HUES6 (cell line): Measurements from ENCODE around the gene KCNMB1.

Experiments used
- H3K27ac ChIP-seq: 2 replicates; pipeline ENCODE4 v1.7.0; 2013; ENCODE audit warnings: low read depth, mild to moderate bottlenecking, low read length, inconsistent platforms
- H3K27me3 ChIP-seq: 2 replicates; pipeline ENCODE4 v1.6.1; 2013; ENCODE audit warnings: low read length; ENCODE audit not compliant: control insufficient read depth, insufficient read depth
- H3K36me3 ChIP-seq: 2 replicates; pipeline ENCODE4 v1.6.1; 2013; ENCODE audit warnings: low read length; ENCODE audit not compliant: control insufficient read depth, insufficient read depth
- H3K4me1 ChIP-seq: 2 replicates; pipeline ENCODE4 v1.6.1; 2013; ENCODE audit warnings: low read length; ENCODE audit not compliant: control insufficient read depth, insufficient read depth
- H3K4me3 ChIP-seq: 2 replicates; pipeline ENCODE4 v1.5.1; 2013; ENCODE audit warnings: low read depth, low read length
- H3K9ac ChIP-seq: one replicate; pipeline ENCODE4 v1.6.1; 2013; ENCODE audit warnings: mild to moderate bottlenecking, low read length
- H3K9me3 ChIP-seq: 2 replicates; pipeline ENCODE4 v1.6.1; 2013; ENCODE audit warnings: low read depth, low read length; ENCODE audit not compliant: control insufficient read depth, insufficient read depth

Gene KCNMB1

DNA sequence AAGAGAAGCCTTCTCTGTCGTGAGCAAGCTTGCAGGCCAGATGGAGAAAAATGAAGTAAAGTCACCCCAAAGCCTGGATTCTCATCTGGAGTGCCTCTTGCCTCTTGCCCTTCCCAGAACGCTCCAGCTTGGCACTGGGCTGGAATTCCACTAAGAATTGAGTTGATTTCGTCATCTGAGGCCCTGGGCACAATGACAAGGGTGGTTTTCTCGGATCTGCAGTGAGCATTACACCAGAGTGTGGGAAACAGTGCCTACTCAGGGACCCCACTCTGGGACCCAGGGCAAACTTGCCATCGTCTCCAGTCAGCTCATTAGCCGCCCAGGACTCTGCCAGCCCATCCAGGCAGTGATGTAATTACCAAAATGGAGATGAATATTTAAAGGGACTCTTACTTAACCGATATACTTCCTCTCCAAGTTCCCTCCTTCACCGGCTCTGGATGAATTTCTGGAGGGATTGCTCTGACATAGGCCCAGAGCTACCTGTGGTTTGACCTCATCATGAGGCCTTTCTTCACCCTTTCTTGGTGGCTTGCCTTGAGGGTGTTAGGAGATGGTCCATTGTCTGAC lies 46.9 kb downstream of the KCNMB1 start:
- H3K9ac ChIP-seq = no peak overlapping the region
- peaks cover 22% of the 10 kb centered on the region for H3K9me3 ChIP-seq
- no peaks in the 10 kb centered on the region for H3K36me3 ChIP-seq
- H3K4me3 ChIP-seq = no peak overlapping the region
- peaks cover 10% of the 10 kb centered on the region for H3K4me1 ChIP-seq
- H3K27ac ChIP-seq = no peak overlapping the region
- no peaks in the 10 kb centered on the region for H3K27me3 ChIP-seq

DNA sequence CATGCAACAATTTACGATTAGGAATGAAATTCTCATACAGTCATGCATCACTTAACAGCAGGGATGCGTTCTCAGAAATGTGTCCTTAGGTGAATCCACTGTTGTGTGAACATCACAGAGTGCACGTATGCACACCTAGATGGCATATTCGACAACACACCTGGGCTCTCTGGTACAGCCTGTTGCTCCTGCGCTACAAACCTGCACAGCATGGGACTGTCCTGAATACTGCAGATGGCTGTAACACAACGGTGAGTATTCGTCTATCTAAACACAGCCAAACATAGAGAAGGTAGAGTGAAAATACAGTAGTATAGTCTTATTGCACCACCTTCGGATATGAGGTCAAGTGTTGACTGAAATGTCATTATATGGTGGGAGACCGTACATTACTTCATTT lies 47.6 kb downstream of the KCNMB1 start:
- Histone ChIP-seq H3K4me1 (peaks cover 16% of the 10 kb centered on the region), H3K9ac (no peak overlapping the region), H3K9me3 (peaks cover 22% of the 10 kb centered on the region), H3K27ac (no peak overlapping the region), H3K4me3 (no peak overlapping the region), H3K27me3 (no peaks in the 10 kb centered on the region), H3K36me3 (no peaks in the 10 kb centered on the region)

DNA sequence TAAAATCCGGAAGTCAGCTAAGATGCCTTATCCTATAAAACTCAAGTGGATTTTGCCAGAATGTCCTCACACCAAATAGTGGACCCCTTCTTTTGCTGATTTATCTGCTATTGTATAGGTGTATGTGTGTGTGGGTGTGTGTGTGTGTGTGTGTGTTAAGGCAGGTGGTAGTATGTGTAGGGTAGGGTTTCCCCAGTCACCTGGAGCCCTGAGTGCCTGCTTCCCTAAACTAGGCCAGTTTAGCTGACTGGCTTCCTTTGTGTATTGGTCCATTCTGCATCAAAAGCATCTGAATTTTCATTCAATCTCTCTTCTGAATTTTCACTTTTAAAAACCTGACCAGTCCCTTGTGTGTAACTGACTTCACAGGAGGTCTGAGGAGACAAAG lies 49.4 kb downstream of the KCNMB1 start:
- Histone ChIP-seq H3K9ac (no peak overlapping the region), H3K4me1 (peaks cover 20% of the 10 kb centered on the region), H3K9me3 (peaks cover 18% of the 10 kb centered on the region), H3K36me3 (no peaks in the 10 kb centered on the region), H3K4me3 (no peak overlapping the region), H3K27me3 (no peaks in the 10 kb centered on the region), H3K27ac (no peak overlapping the region)

DNA sequence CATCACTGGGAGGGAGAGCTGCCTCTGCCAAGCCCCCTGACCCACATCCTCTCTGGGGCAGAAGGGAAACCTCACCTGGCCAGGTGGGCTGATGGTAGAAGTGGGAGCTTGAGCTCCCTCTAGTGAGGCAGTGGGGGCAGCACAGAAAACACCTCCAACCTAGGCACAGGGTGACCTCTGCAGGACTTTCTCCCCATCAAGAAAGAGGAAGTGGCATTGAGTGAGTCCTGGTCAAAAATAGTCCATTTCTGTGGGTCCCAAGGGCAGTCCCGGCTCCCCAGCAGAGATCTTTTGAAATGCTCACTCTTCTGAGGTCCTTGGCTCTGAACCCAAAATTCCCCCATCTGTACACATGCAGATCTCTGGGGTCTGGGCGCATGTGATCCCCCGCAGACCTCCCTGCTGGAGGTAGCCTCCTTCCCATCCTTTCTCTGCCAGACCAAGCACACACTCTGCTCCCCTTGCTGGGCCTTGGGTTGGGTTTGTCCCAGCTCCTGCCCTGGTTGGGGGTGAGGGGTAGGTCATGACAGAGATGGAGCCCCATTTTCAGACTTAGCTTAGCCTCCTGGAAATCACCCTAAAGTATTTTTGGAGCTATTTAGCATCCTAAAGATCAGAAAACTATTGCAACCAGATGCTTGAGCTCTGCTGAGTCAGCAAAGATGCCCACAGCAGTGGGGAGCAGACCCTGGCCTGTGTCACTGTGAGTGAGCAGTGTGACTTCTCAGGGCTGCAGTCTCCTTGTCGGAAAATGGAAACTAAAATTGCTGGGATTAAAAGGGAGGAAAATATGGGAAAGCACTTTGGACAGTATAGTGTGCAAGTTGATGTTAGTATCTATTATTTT lies 50.0 kb downstream of the KCNMB1 start:
- no peak overlapping the region for H3K9ac ChIP-seq
- H3K4me1 ChIP-seq = peaks cover 25% of the 10 kb centered on the region
- no peaks in the 10 kb centered on the region for H3K36me3 ChIP-seq
- no peak overlapping the region for H3K27ac ChIP-seq
- no peaks in the 10 kb centered on the region for H3K27me3 ChIP-seq
- no peak overlapping the region for H3K4me3 ChIP-seq
- H3K9me3 ChIP-seq = peaks cover 16% of the 10 kb centered on the region

DNA sequence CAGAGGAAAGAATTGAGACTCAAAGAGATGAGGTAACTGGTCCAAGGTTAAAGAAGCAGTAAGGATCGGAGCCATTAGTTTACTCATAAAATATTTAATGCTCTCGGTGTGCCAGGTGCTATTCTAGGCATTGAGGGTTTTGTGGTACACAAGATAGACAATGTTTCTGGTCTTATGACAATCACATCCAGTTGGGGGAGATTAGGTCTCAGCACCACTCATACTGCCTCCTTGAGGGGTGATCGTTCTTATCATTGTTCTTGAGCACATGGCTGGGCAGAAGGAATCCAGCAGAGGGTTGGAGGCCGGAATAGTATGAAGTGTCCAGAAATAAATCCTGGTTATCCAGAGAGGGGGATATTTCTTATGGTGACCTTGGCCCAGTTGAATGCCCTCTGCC lies 50.9 kb downstream of the KCNMB1 start:
- H3K9ac ChIP-seq = no peak overlapping the region
- H3K9me3 ChIP-seq = peaks cover 16% of the 10 kb centered on the region
- H3K4me3 ChIP-seq = no peak overlapping the region
- H3K4me1 ChIP-seq = peaks cover 34% of the 10 kb centered on the region
- H3K27me3 ChIP-seq = no peaks in the 10 kb centered on the region
- no peak overlapping the region for H3K27ac ChIP-seq
- no peaks in the 10 kb centered on the region for H3K36me3 ChIP-seq

DNA sequence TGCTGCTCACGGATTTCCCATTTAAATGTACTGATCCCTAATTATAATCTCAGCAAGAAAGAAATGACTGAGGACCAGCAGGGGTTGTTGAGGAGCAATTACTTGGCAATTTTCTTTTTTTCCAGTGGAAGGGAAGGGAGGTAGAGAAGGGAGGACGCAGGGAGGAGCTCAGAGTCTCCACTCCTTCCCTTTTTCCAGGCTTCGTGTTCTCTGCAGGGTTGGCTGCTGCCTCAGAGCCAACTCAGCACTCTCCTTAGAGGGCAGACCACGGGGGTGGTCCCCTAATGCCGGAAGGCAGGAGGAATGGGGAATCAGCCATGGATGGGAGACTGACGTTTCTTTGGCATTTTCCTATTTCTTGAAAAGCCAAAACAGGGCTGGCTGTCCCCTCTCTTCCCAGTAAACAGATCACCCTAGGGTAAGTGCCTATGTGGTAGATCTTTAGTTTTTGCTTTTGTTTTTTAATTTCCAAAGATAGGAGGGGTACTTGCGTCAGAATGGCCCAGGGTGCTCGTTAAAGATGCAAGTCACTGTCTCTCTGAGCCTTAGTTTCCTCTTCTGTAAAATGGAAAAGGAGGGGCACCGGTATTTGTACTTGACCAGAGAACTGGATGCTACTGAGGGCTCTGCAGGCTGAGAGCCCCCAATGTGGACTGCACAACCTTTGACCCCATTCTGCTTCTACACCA lies 52.0 kb downstream of the KCNMB1 start:
- no peaks in the 10 kb centered on the region for H3K36me3 ChIP-seq
- peaks cover 14% of the 10 kb centered on the region for H3K9me3 ChIP-seq
- no peaks in the 10 kb centered on the region for H3K27me3 ChIP-seq
- no peak overlapping the region for H3K9ac ChIP-seq
- peaks cover 45% of the 10 kb centered on the region for H3K4me1 ChIP-seq
- no peak overlapping the region for H3K4me3 ChIP-seq
- no peak overlapping the region for H3K27ac ChIP-seq

DNA sequence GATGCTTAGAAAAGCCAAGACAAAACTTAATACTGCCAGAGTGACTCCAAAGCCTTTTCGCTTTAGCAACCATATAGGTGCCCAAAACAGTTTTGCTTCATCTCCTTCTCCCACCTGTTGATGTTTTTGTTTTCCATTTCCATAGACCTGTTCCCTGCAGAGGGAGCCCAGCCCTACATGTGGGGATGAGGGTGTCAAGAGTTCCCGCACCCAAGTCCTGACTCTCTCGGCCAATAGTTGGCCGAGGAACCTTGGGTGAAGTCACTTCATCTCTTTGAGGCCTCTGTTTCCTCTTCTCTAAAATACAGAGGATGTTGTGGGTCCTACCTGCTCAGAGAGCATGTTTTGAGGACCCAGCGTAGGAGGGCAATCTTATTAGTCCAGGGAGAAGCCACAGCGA lies 53.1 kb downstream of the KCNMB1 start:
- Histone ChIP-seq H3K27me3 (no peaks in the 10 kb centered on the region), H3K9ac (no peak overlapping the region), H3K36me3 (no peaks in the 10 kb centered on the region), H3K4me3 (no peak overlapping the region), H3K4me1 (peaks cover 56% of the 10 kb centered on the region), H3K27ac (no peak overlapping the region), H3K9me3 (peaks cover 3% of the 10 kb centered on the region)

DNA sequence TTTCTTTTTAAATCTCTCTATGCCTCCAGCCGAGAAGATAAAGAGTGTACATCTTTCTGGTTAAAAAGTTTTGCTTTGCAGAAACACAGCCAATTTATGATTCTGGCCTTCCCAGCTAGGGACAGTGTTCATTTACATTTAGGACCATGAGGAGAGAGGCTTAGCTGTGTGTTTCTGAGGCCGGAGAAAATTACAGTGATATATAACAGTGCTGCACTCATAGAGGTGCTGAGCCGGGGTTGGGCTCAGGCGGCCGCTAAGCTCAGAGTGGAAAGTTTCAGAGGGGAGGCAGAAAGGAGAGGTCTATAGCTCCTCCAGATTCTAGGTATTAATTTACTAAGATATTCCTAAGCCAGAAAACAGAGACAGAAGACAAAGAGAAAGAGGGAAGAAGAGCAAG lies 54.5 kb downstream of the KCNMB1 start:
- Histone ChIP-seq H3K4me3 (no peak overlapping the region), H3K4me1 (peaks cover 63% of the 10 kb centered on the region), H3K9me3 (no peaks in the 10 kb centered on the region), H3K27ac (no peak overlapping the region), H3K36me3 (no peaks in the 10 kb centered on the region), H3K9ac (no peak overlapping the region), H3K27me3 (no peaks in the 10 kb centered on the region)

DNA sequence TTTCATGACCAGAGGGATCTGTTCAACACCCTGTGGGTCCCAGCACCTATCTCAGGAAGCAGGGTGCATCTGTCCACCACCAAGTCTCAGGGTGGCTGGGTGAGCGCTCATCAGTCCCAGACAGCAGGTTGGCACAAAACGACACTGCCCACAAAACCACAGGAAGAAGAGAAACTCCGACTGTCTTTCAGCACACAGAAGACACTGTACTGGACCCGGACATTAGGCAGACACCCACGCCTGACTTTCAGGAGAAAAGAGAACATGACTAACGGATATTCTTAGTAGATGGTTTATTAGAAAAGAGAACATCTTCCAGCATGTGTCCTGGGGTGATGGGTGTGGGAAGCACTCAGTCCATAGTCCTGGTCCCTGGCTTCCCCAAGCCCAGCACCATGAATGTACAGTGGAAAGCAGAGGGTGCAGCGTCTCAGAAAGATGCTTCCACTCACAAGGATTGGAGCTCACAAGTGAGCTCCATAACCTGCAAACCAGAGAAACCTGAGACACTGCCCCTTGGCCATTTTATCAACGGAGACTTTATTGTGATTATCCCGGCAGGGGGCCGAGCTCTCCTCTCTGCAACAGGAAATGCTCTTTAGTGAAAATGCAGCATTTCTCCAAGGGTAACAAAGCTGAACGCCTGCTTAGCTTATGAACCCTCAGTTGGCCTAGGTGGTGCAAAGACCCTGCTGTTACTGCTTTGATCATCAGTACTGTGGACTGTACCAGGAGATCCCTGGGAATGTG lies 55.8 kb downstream of the KCNMB1 start:
- Histone ChIP-seq H3K4me3 (no peak overlapping the region; the same call in 1 of the 2 replicates), H3K9ac (peak overlapping the region; percentile 44)

DNA sequence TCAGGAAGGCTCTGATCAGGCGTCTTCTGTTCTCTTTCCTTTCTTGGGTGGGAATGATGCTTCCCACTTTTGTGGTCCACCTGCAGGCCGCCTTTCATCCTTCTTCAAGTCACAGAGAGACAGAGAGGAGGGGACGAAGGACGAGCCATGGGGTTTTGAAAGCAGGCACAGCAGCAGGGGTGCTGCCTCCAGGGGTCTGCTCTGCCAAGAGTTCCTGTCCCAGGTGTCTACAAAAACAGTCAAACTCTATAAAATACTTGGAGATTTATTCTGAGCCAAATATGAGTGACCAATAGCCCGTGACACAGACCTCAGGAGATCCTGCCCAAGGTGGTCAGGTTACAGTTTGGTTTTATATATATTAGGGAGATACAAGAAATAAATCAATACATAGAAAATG lies 57.1 kb downstream of the KCNMB1 start:
- H3K4me1 ChIP-seq = peaks cover 59% of the 10 kb centered on the region
- H3K9me3 ChIP-seq = no peaks in the 10 kb centered on the region
- no peaks in the 10 kb centered on the region for H3K27me3 ChIP-seq
- no peak overlapping the region for H3K4me3 ChIP-seq
- peak overlapping the region; percentile 8; the same call in 1 of the 2 replicates for H3K27ac ChIP-seq
- H3K9ac ChIP-seq = no peak overlapping the region
- no peaks in the 10 kb centered on the region for H3K36me3 ChIP-seq

More for the DNA sequence above, 55.8 kb downstream of the KCNMB1 start:
- Histone ChIP-seq H3K27me3 (no peaks in the 10 kb centered on the region), H3K36me3 (no peaks in the 10 kb centered on the region), H3K9me3 (no peaks in the 10 kb centered on the region), H3K4me1 (peaks cover 63% of the 10 kb centered on the region), H3K27ac (peak overlapping the region; percentile 8)
